Measurements from ENCODE around the gene CDKN1A.

CDKN1A gene

DNA sequence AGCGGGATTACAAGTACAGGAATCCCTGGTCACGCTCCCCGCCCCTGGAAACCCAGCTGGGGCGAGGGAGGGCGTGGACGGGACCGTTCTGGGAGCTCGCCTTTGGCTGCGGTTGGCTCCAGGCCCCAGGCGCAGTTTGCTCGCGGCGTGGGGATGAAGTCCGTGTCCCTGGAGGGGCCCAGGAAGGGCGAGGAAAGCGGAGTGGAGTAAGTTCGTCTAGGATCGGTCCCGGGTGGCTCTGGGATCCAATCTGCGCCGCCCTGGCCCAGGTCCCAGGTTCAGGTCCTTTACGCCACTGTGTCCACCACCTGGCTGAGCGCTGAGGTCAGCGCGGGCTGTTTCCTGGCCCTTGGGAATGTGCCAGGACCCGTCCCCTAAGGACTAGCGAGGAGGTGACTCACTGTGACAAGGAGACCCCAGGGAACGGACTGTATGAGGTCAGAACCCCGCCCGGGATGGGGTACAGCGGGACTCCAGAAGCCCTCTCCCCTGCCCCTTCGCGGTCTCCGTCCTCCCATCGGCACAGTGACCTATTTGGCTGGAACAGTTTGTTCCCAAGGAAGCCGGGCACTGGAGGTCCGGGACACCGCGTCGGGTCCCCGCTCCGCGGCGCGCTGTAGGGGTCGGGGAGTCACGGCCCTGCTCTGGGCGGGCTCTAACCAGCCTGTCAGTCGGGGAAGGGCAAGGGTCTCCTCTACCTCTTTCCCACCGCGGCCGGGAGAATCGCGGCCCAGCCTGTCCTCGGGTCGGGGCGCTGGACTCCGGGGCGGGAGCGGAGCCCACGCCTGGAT is 724 bp downstream of the CDKN1A start:
- DNase-seq = peak; percentile 28

GRCh38 chr6:36682328-36683144 is 4.0 kb downstream of the CDKN1A start:
- DNase-seq = peak; percentile 80

DNA sequence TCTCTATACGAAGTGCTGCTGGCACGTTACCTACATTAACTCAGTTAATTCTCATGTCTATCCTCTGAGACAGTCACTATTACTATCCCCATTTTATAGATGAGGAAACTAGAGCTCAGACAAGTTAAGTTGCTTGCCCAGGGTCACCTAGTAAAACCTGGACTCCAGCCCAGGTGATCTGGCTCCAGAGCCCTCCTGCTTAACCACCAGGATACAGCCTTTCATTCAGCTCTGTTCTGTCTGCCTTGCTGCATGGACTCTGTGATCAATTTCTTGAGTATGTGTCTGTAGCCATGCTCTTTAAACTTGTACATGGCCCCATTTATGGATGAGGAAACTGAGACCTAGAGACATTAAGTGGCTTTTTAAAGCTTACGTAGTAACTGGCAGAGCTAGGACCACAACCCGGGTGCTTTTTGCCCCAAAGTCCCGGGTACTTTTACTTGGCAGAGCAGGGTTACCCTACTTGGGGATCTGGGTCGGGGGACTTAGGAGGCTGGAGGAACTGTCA is 4.7 kb downstream of the CDKN1A start:
- no peak for DNase-seq

DNA sequence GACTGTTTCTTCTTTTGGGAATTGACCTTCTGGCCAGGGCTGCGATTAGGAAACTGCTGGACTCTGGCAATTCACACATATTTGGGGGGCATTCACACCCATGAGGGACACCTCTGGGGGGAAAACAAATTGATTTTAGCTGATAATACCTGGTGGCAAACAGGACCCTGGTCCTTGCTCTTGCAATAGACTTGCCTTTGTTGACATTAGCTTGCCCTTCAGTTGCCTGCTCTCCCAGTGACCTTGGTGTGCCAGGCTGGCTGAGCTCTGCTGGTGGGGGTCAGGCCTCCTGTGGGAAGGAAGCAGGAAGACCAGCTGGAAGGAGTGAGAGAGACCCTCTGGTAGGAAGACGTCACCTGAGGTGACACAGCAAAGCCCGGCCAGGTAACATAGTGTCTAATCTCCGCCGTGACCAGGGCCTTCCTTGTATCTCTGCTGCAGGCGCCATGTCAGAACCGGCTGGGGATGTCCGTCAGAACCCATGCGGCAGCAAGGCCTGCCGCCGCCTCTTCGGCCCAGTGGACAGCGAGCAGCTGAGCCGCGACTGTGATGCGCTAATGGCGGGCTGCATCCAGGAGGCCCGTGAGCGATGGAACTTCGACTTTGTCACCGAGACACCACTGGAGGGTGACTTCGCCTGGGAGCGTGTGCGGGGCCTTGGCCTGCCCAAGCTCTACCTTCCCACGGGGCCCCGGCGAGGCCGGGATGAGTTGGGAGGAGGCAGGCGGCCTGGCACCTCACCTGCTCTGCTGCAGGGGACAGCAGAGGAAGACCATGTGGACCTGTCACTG is 5.3 kb downstream of the CDKN1A start:
- no peak for DNase-seq

- DNase-seq = no peak
Observed at GRCh38 chr6:36684447-36684812, 5.9 kb downstream of the CDKN1A start.

GRCh38 chr6:36685166-36685924 is 6.8 kb downstream of the CDKN1A start:
- DNase-seq = no peak

DNA sequence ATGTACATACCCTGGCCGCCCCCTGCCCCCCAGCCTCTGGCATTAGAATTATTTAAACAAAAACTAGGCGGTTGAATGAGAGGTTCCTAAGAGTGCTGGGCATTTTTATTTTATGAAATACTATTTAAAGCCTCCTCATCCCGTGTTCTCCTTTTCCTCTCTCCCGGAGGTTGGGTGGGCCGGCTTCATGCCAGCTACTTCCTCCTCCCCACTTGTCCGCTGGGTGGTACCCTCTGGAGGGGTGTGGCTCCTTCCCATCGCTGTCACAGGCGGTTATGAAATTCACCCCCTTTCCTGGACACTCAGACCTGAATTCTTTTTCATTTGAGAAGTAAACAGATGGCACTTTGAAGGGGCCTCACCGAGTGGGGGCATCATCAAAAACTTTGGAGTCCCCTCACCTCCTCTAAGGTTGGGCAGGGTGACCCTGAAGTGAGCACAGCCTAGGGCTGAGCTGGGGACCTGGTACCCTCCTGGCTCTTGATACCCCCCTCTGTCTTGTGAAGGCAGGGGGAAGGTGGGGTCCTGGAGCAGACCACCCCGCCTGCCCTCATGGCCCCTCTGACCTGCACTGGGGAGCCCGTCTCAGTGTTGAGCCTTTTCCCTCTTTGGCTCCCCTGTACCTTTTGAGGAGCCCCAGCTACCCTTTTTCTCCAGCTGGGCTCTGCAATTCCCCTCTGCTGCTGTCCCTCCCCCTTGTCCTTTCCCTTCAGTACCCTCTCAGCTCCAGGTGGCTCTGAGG is 7.6 kb downstream of the CDKN1A start:
- no peak for DNase-seq

GRCh38 chr6:36686668-36687513 is 8.4 kb downstream of the CDKN1A start:
- DNase-seq = no peak

- no peak for DNase-seq
Observed at GRCh38 chr6:36688063-36688738, 9.7 kb downstream of the CDKN1A start.

DNA sequence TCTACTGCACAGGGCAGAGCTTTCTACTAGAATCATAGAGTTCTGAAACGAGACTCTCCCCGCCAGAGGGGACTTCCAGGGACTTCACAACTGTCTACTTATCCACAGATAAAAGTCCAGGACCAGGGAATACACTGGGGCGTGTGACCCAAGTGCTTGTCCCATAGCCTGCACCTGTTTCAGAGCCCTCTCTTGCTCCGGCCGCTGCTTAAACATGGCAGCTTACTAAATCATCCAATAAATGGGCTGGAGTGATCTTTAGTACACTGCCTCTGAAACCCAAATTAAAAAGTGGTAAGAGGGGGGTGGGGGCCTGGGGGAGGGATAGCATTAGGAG is 10.2 kb downstream of the CDKN1A start:
- DNase-seq = no peak

DNA sequence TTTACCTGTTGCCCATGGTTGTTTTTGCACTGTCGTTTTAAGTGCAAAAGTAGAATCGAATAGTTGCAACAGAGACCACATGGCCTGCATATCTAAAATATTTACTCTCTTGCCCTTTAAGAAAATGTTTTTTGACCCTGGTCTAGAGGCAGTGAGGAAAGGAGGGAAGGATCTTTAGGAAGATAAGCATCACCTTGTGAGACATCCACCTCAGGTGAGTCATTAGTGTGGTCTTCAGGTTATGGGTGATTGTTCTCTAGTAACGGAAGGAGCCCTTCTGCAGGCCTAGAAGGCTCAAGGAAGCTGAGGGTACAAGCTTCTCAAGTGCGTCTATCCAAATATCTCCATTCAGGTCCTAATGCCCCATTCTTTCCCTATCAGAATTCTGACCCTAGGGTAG is 12.5 kb downstream of the CDKN1A start:
- no peak for DNase-seq

DNA sequence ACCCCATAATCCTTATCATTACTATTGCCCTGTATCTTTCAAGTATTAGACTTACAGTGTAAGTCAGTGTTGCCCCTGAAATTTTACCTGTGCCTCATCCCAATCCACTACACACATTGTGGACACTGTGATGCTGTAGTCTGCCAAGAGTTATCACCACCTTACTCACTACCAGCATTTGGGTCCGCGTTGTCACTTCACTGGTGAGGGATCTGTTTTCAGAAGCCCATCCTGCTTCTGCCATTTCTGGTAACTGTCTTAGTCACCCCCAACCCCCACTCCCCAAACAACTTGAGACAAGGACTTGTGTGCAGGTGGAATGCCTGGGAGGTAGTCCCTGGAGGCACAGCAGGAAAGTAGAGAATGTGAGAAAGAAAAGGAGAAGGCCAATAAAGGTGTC is 13.1 kb downstream of the CDKN1A start:
- no peak for DNase-seq

GRCh38 chr6:36692220-36692619 is 13.7 kb downstream of the CDKN1A start:
- no peak for DNase-seq

DNA sequence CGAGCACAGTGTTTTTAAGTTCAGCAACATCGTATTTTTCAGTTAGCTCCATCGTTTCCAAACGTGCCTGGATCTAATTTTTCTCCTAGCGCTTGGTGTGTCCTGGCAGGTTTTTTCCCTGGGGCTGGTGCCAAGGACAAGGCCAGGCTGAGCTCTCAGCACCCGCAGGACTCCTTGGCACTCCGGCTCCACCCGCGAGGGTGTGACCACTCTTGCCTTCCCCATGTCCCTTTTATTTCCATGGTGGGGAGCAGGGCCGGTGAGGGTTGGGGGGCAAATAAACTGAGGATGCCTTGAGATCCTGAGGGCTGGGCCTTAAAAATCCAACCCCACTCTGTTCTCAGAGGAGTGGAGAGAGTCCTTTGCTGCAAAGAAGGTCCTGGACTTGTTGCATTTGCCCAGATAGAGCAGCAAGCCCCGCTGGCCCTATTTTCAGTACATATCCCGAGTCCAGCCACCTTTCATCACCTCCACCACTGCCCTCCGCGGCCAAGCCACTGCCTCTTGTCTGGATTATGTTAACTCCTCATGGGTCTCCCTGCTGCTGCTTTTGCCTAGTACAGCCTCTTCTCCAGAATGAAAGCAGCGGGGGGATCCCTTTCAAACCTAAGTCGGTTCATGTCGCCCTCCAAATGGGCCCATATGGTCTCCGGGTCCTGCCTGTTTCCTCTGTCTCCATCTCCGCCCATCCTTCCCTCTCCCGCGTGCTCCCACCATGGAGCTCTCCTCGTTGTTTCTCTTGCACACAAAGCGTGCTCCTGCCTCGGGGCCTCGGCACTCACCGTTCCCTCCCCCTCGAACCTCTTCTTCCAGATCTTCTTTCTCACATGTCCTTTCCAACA is 14.6 kb downstream of the CDKN1A start:
- no peak for DNase-seq

DNA sequence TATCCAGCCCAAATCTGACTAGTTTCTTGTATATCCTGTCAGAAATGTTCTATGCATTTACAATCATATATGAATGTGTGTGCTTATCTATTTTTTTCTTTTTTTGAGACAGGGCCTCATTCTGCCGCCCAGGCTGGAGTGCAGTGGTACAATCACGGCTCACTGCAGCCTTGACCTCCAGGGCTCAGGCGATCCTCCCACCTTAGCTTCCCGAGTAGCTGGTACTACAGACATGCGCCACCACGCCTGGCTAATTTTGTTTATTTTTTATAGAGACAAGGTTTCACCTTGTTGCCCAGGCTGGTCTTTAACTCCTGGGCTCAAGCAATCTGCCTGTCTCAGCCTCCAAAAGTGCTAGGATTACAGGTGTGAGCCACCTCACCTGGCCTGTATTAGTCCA is 16.1 kb downstream of the CDKN1A start:
- no peak for DNase-seq

DNA sequence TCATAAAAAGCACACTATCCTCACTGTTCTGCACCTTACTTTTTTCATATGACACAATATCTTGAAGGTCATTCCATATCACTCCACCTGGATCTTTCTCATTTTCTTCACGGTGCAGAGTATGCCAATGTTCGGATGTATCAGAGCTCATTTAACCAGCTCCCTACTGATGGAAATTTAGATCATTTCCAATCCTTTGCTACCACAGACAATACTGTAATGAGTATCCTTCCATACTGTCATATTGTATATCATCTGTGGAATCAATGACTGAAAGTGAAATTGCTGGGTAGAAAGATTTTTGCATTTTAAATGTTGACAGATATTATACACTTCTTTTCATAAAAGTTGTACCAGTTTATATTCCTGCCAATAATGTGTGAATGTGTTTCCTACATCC is 16.9 kb downstream of the CDKN1A start:
- DNase-seq = no peak

- no peak for DNase-seq
Observed at GRCh38 chr6:36697481-36697903, 19.0 kb downstream of the CDKN1A start, which contains the start of gene RAB44. Gene RAB44, plus strand, starts transcription at chr6:36697826. Its CDS starts 6,410 bp downstream, at chr6:36704236.

DNA sequence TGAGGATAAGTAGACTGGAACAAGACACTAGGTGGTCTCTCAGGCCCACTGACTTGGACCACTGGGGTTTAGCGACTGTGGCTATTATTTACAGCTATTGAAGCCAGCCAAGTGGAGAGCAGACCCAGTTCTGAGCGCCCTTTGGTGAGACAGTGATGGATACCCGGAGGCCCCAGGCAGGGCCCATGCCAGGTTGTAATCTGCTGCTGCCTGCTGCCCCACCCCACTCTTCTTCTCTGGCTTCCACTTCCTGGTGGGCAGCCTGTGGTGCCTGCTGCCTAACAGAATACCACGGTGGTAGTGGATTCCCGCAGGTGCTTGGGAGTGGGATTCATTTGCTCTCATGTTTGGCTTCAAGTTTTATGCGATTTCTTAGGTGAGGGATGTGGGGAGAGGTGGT is 19.7 kb downstream of the CDKN1A start:
- no peak for DNase-seq

DNA sequence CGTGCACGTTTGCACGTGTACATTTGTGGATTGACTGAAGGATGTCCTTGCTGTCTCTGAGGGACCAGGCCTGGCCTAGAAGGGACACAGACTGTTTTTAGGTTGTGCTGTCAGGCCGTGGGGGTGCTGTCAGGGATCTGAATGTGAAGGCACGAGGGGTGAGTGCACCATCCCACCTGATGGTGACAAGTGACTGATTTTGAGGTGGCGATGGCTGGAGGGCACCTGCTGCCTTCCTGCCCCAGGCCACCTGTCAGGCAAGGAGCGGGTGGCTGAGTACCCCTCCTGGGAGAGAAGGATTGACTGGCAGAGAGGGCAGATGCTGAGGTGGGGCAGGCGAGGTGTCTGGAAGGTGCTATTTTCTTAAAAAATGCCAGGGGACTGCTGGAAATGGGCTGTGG is 20.4 kb downstream of the CDKN1A start:
- DNase-seq = no peak
